Jurkat, Clone E6-1 (cell line): ENCODE measurements around the gene CDK18.

Source experiments
- DNase-seq: peaks from one replicate; pipeline ENCODE4 v3.0.0-alpha.2; 2011; ENCODE audit warnings: low read depth, low spot score
- H3K4me3 ChIP-seq: 2 replicates; pipeline ENCODE4 v1.5.1; 2011; ENCODE audit warnings: mild to moderate bottlenecking, low read length, control low read depth, moderate library complexity

Gene CDK18

DNA sequence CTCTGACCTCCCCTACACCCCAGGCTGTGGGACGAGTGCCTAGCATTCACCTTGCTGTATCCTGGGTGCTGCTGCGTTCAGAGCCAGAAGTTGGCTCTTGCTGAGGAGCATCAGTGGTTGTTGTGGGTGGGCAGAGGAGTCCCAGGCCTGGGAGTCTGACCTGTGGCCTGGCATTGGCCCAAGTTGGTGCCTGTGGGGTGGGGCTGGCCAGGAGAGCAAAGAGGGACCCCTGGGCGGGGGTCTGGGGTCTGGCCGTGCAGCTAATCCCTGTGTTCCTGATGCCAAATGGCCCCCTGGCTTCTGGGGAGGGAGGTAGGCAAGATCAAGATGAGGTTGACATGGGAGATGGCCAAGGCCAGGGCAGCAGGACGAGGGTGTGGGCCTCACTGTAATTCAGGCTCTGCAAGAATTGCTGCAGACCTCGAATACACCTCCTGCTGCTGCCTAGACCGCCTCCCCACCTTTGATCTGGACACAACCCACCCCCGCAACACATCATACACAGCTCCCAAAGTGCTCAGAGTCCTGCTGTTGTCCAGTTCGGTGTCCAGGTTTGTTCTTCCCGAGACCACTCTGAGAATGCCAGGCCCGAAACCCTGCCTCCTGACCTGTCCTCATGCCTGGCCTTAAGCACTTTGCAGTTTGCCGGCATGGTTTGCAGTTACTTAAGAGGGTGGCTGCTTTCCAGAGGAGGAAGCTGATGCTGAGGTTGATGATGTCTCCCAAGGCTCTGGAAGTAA lies 28.7 kb downstream of the CDK18 start:
- DNase-seq, result no peak
- no peak overlapping the region for H3K4me3 ChIP-seq

DNA sequence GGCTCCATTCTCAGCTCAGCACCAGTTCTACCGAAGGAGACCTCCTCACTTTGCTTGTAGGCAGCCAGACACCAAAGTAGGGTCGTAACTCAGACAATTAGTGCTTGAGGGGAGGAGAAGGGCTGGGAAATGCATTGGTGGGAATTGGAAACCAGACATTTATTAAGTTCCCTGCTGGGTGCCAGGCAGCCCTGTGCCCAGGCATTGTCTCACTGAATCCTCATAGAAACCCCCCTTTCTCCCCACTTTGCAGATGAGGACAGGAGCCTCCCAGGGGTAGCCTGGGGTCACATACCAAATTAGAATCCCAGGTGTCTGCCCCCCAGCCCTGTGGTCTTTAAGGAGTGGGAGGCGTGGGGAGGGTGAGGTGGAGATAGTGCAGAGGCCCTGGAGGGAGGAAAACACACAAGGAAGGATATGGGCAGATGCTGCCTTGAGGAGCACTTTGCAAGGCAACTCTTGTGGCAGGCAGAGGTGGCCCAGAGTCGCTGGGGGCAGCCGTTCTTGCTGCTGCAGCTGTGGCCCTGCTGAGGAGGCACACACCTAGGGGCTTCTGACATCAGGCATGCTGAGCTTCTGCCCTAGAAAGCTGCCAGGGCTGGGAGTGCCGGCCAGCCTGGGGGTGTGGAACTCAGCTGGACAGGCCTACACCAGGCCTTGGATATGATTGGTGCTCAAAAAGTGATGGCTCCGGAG lies 29.4 kb downstream of the CDK18 start:
- DNase-seq, result no peak

DNA sequence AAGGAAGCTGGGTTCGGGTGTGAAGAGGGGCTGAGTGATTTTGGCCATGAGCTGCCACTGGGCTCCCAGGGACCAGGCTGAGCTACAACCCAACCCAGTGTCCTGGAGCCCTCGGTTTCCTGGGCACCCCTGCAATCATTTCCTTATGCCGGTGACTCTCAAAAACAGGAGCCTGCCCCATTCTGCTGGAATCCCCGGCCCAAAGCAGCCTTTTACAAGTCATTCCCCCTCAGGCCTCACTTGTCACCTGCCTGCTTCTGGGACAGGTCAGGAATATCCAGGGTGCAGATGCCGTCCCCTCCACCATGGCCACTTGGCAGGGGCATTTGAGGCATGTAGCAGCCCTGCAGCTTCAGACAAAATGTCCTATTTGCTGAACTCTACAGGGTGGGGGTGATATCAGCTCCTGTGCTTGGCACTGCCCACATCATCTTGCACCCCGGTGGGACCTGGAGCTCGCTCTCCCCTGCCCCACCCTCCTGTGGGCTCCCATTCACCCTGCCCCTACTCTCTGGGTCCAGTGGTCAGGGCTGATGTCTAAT lies 30.0 kb downstream of the CDK18 start:
- no peak overlapping the region for H3K4me3 ChIP-seq
- no peak for DNase-seq

More for the DNA sequence above, 29.4 kb downstream of the CDK18 start:
- H3K4me3 ChIP-seq, result no peak overlapping the region

DNA sequence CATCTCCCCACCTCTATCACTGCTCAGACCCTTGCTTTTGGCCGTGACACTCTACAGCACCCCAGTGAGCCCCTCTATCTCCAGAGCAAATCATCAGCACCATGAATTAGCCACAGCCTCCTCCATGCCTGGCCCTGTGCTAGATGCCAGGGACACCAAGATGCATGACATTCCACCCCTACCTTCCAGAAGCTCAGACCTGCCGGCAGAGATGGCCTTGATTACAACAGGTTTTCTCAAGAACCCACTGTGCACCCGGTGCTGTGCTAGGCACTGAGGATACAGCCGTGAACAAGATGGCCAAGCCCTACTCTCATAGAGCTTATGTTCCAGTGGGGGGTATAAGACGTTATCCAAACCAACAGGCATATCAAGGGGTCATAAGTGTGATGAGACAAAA lies 30.6 kb downstream of the CDK18 start:
- no peak overlapping the region for H3K4me3 ChIP-seq
- no peak for DNase-seq

DNA sequence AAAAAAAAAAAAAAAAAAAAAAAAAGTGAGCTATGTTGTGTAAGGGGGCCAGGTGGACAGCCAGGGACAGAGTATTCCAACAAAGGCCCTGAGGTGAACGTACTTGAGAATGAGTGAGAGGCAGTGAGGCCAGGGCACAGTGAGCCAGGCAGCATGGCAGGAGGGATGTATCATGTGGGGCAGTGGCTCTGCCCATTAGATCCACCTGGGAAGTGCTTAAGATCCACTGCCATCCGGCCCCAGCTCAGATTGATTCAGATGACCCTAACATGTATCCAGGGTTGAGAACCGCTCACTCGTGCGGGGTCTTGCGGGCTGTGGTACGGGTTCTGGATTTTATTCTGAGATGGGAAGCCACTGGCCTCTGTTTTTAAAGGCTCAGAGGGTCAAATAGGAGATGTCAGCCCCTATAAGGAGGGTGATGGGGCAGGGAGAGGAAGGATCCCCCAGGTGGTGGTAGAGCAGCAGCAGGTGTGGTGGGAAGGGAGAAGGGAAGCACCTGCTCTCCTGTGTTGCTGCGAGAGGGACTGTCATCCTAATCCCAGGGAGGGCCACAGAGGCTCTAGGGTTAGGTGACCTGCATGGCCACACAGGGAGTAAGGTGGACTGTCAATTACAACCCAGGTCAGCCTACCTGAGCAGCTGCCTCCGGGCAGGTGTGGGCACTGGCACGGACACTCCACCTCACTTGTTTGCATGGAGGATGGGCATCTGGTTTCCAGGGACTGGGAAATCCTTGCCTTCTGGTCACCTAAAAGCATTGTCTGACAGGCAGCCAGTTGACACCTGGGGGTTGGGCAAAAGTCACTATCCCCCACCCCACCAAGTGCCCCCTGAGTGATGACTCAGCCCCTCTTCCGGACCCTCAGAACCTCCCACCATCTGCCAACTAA lies 31.6 kb downstream of the CDK18 start:
- H3K4me3 ChIP-seq, result no peak overlapping the region
- no peak for DNase-seq

DNA sequence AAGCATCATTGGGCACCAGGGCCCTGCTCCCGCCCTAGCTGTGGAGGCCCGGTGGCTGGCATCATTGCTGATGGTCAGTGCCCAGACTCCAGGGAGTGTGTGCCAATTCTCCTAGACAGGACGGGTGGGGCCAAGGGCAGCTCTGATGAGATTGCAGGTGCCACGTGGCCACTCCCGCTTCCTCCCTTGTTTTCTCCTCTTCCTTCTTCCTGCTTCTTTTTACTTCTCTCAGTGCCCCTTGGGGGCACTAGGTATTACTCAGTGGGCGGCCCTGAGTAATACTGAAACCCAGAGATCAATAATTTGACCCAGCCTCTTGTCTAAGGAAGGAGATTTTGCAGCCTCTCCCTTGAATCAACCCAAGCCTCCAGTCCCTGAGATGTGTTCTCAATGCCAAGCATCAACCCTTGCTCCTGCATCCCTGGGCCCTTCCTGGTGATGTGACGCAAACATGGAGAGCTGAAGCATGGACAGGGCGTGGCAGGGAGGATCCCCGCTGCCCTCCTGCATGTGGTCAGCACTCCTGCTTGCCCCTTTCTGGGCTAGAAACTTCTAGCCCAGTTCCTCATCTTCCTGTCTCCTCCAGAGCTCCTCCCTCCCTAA lies 32.4 kb downstream of the CDK18 start:
- no peak for DNase-seq
- H3K4me3 ChIP-seq, result no peak overlapping the region

DNA sequence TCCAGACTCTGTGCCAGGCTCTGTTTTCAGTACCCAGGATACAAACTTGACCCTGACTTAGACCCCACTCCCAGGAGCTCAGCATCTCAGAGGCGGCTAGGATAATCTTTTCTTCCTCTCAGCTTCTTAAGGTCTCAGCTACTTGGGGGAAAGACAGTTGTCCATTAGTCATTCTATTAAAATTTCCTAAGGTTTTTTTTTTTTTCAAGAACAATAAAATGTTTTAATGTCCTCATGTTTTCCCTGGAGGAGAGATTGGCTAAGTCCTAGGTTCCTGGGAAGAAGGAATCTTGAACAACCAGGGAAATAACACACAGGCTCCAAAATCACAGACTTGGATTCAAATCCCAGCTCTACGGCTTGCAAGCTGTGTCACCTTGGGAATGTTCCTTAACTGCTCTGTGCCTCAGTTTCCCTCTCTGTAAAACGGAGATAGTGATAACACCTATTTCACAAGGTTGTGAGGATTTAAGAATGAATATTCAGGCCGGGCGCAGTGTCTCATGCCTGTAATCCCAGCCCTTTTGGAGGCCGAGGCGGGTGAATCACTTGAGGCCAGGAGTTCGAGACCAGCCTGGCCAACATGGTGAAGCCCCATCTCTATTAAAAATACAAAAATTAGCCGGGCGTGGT lies 33.0 kb downstream of the CDK18 start:
- no peak for DNase-seq
- H3K4me3 ChIP-seq, result no peak overlapping the region

DNA sequence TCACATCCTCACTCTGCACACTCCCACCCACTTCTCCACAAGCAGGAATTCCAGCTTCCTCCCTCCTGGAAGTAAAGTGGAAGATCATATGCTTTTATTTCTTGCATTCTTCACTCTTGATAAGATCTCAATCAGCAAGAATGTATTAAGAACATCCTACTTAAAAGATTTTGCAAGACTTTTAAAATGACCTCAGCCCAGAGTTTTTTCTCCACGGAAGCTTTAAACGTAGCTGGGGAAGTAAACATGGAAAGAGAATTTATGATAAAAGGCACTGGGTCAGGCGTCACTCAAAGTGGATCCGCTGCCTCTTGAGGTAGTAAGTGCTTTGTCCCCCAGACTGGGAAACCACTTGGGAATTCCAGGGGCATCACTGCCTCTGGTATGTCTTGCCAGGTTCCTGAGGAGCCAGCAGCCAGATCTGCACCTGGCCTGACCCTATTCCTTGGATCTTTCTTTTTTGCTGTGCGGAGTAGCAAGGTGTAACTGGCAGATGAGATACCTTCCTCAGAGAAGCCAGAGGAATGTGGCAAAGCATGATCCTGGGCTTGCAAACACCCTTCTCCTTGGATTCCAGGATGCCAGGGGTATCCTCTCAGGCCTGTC lies 33.9 kb downstream of the CDK18 start:
- DNase-seq, result no peak
- H3K4me3 ChIP-seq, result no peak overlapping the region

DNA sequence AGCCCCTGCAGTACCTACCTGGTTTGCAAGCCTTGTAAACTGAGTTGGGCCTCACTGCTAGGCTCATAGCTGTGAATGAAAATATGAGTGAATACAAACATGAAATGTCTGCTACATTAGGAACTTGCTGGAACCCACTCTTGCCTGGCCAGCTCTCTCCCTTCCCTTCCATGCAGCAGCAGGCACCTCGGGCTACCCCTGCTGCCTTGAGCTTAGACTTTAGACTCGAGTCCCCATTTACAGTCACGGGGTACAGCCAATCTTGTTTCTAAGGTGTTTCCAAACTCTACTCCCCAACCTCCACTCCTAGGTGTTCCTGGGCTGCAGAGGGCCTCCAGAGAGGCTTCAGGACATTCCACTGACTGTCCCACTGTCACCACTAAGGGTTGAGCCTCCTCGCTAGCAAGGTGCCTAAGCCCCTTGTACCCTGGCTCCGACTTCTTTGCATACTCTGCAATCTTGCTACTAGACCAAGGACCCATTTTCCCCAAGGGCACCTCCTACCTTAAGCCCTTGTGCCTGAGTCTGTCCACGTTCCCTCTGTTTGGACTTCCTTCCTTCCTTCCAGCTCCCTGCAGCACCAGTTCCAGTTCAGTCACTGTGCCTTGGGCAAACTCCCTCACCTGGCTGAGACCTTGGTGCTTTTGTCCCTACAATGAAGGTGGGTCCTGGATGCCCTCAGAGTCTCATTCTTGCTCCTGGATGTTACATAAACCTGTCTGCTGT lies 36.9 kb downstream of the CDK18 start:
- H3K4me3 ChIP-seq, result no peak overlapping the region
- no peak for DNase-seq

DNA sequence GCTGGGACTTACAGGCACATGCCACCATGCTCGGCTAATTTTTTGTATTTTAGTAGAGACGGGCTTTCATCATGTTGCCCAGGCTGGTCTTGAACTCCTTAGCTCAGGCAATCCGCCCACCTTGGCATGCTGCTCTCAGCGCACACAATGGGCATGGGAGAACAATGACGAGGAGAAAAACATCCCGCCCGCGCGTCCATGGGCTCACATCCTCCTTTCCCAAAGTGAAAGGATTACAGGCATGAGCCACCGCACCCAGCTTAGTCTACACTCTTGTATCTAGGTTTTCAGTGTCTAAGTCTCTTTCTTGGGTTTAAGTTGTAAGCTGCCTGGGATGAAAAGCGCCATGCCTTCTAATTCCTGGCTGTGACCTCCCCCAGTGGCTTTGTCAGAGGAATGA lies 37.9 kb downstream of the CDK18 start:
- no peak overlapping the region for H3K4me3 ChIP-seq

DNA sequence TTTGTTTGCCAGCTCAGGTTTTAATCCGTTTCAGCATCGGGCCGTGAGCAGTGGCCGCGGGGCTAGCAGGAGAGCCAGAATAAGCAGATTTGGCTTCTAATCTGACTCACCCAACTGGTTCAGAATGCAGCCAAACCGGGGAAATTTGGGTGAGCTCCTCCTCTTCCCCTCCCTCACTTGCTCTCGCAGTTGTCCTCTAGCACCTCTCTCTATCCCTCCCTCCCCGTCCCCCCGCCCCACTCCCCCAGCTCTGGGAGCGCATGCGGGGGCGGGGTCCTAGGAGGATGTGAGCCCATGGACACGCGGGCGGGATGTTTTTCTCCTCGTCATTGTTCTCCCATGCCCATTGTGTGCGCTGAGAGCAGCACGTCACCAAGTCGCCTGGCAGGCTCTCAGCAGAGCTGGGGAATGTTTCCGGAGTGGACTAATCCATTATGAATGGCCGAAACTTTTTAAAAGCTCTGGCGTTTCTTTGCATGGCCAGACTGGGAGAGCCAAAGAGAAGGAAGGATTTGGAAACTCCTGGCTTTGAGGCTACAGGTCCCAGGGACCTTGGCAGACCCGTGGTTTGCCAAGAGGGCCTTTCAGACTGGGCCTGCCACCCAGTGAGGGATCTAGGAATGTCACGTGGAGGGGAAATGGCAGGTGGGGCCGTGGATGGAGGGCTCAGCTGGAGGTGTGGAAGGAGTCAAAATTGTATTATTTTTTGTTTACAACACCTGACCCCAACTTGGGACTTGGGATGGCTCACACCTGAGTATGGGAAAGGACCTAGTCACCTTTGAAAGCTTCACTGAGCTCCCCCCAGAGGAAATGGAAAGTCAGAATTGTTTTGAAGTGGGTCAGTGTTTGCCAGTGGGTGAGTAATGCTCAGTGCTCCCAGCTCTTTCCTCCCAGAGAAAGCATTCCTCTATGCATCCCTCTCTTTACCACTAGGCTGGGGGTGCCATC lies 39.2 kb downstream of the CDK18 start:
- no peak for DNase-seq
- no peak overlapping the region for H3K4me3 ChIP-seq

More for the DNA sequence above, 37.9 kb downstream of the CDK18 start:
- DNase-seq, result no peak

DNA sequence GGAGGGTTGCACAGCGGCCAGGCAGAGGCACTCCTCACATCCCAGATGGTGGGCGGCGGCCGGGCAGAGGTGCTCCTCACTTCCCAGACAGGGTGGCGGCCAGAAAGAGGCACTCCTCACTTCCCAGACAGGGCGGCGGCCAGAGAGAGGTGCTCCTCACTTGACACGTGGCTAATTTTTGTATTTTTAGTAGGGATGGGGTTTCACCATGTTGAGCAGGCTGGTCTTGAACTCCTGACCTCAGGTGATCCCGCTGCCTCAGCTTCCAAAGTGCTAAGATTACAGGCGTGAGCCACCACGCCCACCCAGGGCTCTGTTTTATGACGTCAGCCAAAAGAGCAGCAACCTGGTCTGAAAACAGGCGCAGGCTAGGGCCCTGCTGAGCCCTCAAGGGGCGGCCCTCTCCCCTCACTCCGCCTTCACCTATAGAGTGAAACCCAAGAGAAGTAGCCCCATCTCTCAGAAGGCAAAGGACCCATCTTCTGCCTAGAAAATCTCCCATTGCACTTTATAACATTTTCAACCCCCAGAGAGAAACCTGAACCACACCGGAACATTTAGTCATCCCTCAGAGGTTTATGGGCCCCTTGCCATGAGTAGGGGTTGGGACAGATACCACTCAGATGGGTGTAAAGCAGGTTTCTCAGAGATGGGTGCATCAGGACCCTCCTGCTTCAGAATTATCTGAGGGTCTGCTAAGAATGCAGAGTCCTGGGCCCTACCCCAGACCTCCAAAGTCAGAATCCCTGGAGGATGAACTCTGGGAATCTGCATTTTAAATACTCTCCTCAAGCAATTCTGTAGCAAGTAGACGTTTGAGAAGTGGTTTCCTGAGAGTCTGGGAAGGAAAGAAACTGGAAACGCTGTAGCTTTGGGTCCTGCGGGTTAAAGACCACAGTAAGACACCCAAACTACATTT lies 40.8 kb downstream of the CDK18 start:
- H3K4me3 ChIP-seq, result no peak overlapping the region
- DNase-seq, result no peak

DNA sequence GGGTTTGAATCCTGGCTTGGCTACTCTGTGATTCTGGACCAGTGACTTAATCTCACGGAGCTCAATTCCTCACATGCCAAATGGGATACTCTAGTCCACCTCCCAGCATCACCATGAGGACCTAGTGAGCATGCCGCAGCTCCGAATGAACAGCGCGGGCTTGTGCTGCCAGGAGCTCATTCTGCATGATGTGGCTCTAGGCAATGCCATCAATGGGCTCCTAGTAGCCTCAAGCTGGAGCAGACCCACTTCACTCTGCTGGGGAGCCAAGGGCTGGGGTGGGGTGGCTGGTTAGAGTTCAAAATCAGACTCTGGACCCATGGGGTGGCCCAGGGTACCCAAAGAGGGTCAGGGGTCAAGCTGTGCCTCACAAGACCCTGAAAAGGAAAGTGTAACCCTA lies 41.5 kb downstream of the CDK18 start:
- H3K4me3 ChIP-seq, result no peak overlapping the region
- DNase-seq, result no peak

DNA sequence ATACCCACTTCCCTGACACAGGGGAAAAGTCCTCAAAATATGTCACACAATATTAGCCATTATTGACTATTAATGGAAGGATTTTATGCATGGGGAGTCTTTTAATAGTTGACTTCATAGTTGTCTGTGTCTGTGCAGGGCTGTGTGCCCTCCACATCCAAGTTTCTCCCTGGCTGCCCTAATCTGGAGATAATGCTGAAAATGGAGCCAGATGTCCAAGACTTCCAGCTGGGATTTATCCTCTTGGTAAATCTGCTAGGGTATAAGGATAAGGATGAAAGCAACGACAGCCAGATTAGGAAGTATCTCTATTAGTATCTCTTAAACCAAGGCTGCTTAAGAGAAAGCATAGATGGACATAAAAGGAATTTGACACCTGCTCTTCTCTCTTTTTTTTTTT lies 42.1 kb downstream of the CDK18 start:
- H3K4me3 ChIP-seq, result no peak overlapping the region
- no peak for DNase-seq

DNA sequence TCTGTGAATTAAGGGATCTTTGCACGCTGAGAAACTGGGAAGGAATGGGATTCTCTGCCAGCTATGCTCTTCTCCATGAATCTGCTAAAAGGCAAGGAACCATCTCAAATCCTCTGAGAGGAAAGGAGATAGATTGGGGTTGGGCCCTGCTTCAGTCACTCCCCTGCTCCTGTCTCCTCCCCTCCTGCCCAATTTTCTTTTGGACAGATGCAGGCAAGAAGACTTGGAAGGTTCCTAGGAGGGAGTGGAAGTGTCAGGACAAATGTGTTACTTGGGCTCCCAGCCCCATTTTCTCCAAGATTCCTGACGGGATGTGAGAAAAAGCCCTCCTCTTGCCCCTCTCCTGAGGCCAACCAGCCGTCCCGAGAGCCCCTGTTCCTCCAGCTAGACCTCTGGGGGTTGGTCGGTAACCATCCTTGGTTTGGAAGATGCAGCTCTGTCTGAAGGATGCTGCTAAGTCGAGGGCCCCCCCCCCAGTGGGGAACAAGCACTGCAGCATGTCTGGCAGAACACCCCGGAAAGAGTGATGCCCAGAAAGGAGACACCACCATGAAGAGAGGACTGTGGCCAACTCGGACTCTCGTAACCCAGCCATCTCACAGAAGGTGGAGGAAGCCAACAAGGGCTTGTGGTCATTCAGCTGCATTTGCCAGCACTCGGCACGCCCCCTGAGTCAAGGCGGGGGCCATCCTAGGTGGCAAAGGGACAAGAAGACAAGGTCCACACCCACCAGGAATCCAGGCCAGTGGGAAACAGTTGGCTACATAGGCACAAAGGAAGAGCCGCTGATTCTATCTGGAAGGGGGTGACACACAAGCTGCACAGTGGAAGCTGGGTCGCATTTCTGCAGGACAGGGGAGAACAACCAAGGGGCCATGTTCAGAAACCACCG lies 43.7 kb downstream of the CDK18 start:
- no peak for DNase-seq
- H3K4me3 ChIP-seq, result no peak overlapping the region
